H9 (cell line): Measurements from ENCODE around the gene MSL1. TPM values are rescaled to one million over a fixed set of nuclear protein-coding genes. Genes with fewer than 3 reads are reported as not detected.
A peak's percentile ranks its signal among the peaks of the same experiment; 100 is the strongest.

ENCODE experiments used
- DNase-seq: peaks from one replicate; pipeline ENCODE4 v3.0.0-alpha.2; 2017
- H2AFZ ChIP-seq: one replicate; pipeline ENCODE4 v1.6.1; 2013; ENCODE audit warnings: mild to moderate bottlenecking, low read length, control low read depth, moderate library complexity
- H2AK5ac ChIP-seq: 2 replicates; pipeline ENCODE4 v1.6.1; 2013; ENCODE audit warnings: low read length, control low read depth, mixed read lengths; ENCODE audit not compliant: insufficient read length
- H2BK120ac ChIP-seq: one replicate; pipeline ENCODE4 v1.6.1; 2013; ENCODE audit warnings: low read depth, mild to moderate bottlenecking, low read length, control low read depth, inconsistent platforms; ENCODE audit not compliant: poor library complexity, severe bottlenecking
- H2BK12ac ChIP-seq: 2 replicates; pipeline ENCODE4 v1.6.1; 2013; ENCODE audit warnings: low read length, control low read depth, mixed read lengths, low read depth; ENCODE audit not compliant: insufficient read length
- H2BK15ac ChIP-seq: 2 replicates; pipeline ENCODE4 v1.6.1; 2013; ENCODE audit warnings: low read depth, low read length, control low read depth
- H2BK20ac ChIP-seq: one replicate; pipeline ENCODE4 v1.6.1; 2013; ENCODE audit warnings: low read depth, mild to moderate bottlenecking, low read length, control low read depth, inconsistent platforms; ENCODE audit not compliant: poor library complexity, severe bottlenecking
- H2BK5ac ChIP-seq: 2 replicates; pipeline ENCODE4 v1.6.1; 2013; ENCODE audit warnings: low read length, control low read depth, mixed read lengths; ENCODE audit not compliant: insufficient read length
- H3K14ac ChIP-seq: 2 replicates; pipeline ENCODE4 v1.6.1; 2013; ENCODE audit warnings: low read length, control low read depth; ENCODE audit not compliant: insufficient read depth
- H3K18ac ChIP-seq: 2 replicates; pipeline ENCODE4 v1.6.1; 2013; ENCODE audit warnings: low read depth, mild to moderate bottlenecking, mixed read lengths, low read length, control low read depth; ENCODE audit not compliant: insufficient read length
- H3K23ac ChIP-seq: 2 replicates; pipeline ENCODE4 v1.6.1; 2013; ENCODE audit warnings: low read length, control low read depth, mixed read lengths, low read depth; ENCODE audit not compliant: insufficient read length
- H3K23me2 ChIP-seq: 2 replicates; pipeline ENCODE4 v1.6.1; 2013; ENCODE audit warnings: low read depth, mild to moderate bottlenecking, mixed read lengths, low read length, control low read depth; ENCODE audit not compliant: insufficient read length, poor library complexity, severe bottlenecking
- H3K27ac ChIP-seq: 2 replicates; pipeline ENCODE4 v1.5.1; 2013; ENCODE audit warnings: low read length, control low read depth, mixed read lengths, low read depth; ENCODE audit not compliant: insufficient read length
- H3K27me3 ChIP-seq: 2 replicates; pipeline ENCODE4 v1.6.1; 2013; ENCODE audit warnings: low read length, control low read depth, inconsistent platforms; ENCODE audit not compliant: insufficient read depth
- H3K4ac ChIP-seq: 2 replicates; pipeline ENCODE4 v1.6.1; 2013; ENCODE audit warnings: low read depth, mild to moderate bottlenecking, control low read depth, inconsistent platforms, low read length, moderate library complexity
- H3K4me1 ChIP-seq: 2 replicates; pipeline ENCODE4 v1.6.1; 2013; ENCODE audit warnings: low read length, control low read depth, inconsistent platforms; ENCODE audit not compliant: insufficient read depth
- H3K4me2 ChIP-seq: 2 replicates; pipeline ENCODE4 v1.6.1; 2013; ENCODE audit warnings: low read length, control low read depth, mixed read lengths; ENCODE audit not compliant: insufficient read length, insufficient read depth
- H3K56ac ChIP-seq: 2 replicates; pipeline ENCODE4 v1.6.1; 2013; ENCODE audit warnings: low read depth, mild to moderate bottlenecking, mixed read lengths, low read length, control low read depth; ENCODE audit not compliant: insufficient read length
- H3K79me1 ChIP-seq: 2 replicates; pipeline ENCODE4 v1.6.1; 2013; ENCODE audit warnings: low read depth, mild to moderate bottlenecking, moderate library complexity, low read length, control low read depth, inconsistent platforms; ENCODE audit not compliant: insufficient read depth, poor library complexity, severe bottlenecking
- H3K79me2 ChIP-seq: 2 replicates; pipeline ENCODE4 v1.6.1; 2013; ENCODE audit warnings: low read length, control low read depth, inconsistent platforms; ENCODE audit not compliant: insufficient read depth
- H3K9ac ChIP-seq: 2 replicates; pipeline ENCODE4 v1.6.1; 2013; ENCODE audit warnings: low read length, control low read depth, mixed read lengths; ENCODE audit not compliant: insufficient read length; ENCODE audit errors: extremely low read depth
- H3K9me3 ChIP-seq: one replicate; pipeline ENCODE4 v1.6.1; 2013; ENCODE audit warnings: low read depth, low read length, inconsistent platforms; ENCODE audit not compliant: control insufficient read depth
- H3T11ph ChIP-seq: one replicate; pipeline ENCODE4 v1.6.1; 2013; ENCODE audit warnings: mild to moderate bottlenecking, low read length, control low read depth, inconsistent platforms
- H4K20me1 ChIP-seq: one replicate; pipeline ENCODE4 v1.6.1; 2013; ENCODE audit not compliant: control insufficient read depth, insufficient read length, insufficient read depth
- H4K5ac ChIP-seq: 2 replicates; pipeline ENCODE4 v1.6.1; 2013; ENCODE audit warnings: low read depth, mild to moderate bottlenecking, mixed read lengths, low read length, control low read depth; ENCODE audit not compliant: insufficient read length
- H4K8ac ChIP-seq: replicated peaks from 2 replicates; pipeline ENCODE4 v1.6.1; 2013; ENCODE audit warnings: low read length, control low read depth, mixed read lengths, low read depth; ENCODE audit not compliant: insufficient read length
- H4K91ac ChIP-seq: 2 replicates; pipeline ENCODE4 v1.6.1; 2013; ENCODE audit warnings: low read depth, mild to moderate bottlenecking, moderate library complexity, mixed read lengths, low read length, control low read depth; ENCODE audit not compliant: insufficient read length
- H3K27ac Mint-ChIP-seq, 3 experiments: 2 replicates in 2 of 3; 3 replicates in 1 of 3; pipeline ENCODE4 v1.8.0; 2020 to 2021; ENCODE audit warnings: mixed read lengths in 3 of 3, mild to moderate bottlenecking in 1 of 3, moderate library complexity in 1 of 3
- H3K27me3 Mint-ChIP-seq: 2 replicates; pipeline ENCODE4 v1.8.0; 2021; ENCODE audit warnings: low read depth, mild to moderate bottlenecking, moderate library complexity, mixed read lengths
- H3K36me3 Mint-ChIP-seq, 3 experiments: 2 replicates in 2 of 3; 3 replicates in 1 of 3; pipeline ENCODE4 v1.8.0; 2020 to 2021; ENCODE audit warnings: low read depth in 3 of 3, mixed read lengths in 3 of 3; ENCODE audit not compliant: insufficient read depth in 1 of 3
- H3K4me1 Mint-ChIP-seq, 2 experiments: 2 replicates each; pipeline ENCODE4 v1.8.0; 2020; ENCODE audit warnings: mixed read lengths in 2 of 2
- H3K4me3 Mint-ChIP-seq, 2 experiments: 2 replicates in 1 of 2; 3 replicates in 1 of 2; pipeline ENCODE4 v1.8.0; 2020 to 2021; ENCODE audit warnings: mild to moderate bottlenecking in 2 of 2, mixed read lengths in 2 of 2, moderate library complexity in 1 of 2
- H3K9me3 Mint-ChIP-seq, 2 experiments: 2 replicates in 1 of 2; 3 replicates in 1 of 2; pipeline ENCODE4 v1.8.0; 2020; ENCODE audit warnings: mild to moderate bottlenecking in 2 of 2, mixed read lengths in 2 of 2, moderate library complexity in 1 of 2
- WGBS: extraction: QIAGEN DNeasy Blood & Tissue Kit; methylation state at CpG from one replicate; pipeline ENCODE4 v1.1.7; 2013; ENCODE audit warnings: missing lambda C conversion rate, low lambda C conversion rate, mixed read lengths; ENCODE audit not compliant: insufficient read length; ENCODE audit errors: extremely low coverage; 5-methylcytosine and 5-hydroxymethylcytosine counted together
- total RNA-seq: library from RNA; stranded (reverse); gene quantifications from 2 replicates; pipeline ENCODE4 v1.2.1, GENCODE V29; 2021
- TF ChIP-seq, protein P1 (sequence below): fragments of 200-600 bp; sonication (generic); conservative IDR thresholded peaks from 3 replicates; pipeline ENCODE4 v1.8.0; 2021; ENCODE audit warnings: antibody characterized with exemption, mild to moderate bottlenecking

MSL1 gene
- total RNA-seq, 1 experiment from 2014 or later = 105 TPM

DNA sequence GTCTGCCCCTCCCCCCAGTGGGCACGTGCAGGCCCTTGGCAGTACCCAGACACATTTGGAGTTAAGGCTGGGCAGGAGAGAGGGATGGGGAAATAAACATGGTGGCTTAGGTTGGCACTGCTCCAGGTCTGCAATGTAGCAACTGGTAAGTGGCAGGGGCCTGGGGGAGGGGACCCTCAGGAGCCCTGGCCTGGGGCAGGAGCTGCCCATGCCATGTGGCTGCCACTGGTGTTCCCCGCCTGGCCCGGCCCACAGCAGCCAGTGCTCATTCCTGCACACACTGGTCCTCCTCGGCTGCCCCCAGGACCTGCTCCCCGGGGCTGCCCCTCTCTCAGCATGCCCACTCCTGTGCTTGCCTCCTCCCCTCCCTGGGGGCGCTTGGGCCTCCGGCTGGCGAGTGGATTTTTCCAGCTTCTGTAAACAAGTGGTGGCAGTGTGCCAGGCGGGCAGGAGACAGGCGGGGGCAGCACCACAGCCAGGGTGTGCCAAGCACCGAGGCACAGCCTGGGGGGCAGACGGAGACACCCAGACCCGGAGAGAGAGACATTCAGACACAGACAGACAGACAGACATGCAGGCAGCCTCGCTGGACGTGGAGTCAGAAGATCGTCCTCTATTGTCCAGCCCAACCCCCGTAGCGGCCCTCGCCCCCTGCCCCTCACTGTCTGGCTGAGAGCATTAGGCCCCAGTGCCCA is 49.6 kb upstream of the MSL1 start:
- Histone ChIP-seq H2BK5ac (no peak overlapping the region), H3K79me1 (no peaks in the 10 kb centered on the region), H3K14ac (no peak overlapping the region; the same call in 1 of the 2 replicates), H3K23ac (no peak overlapping the region), H2BK20ac (no peak overlapping the region), H3K9me3 (no peaks in the 10 kb centered on the region), H4K8ac (no peak overlapping the region), H3K56ac (no peak overlapping the region), H2BK15ac (no peak overlapping the region), H3K4me2 (no peak overlapping the region), H3K18ac (no peak overlapping the region), H2AFZ (no peak overlapping the region), H3K27ac (no peak overlapping the region), H3K79me2 (no peaks in the 10 kb centered on the region), H2BK120ac (no peak overlapping the region), H3K27me3 (no peaks in the 10 kb centered on the region), H3K4me1 (peaks cover 24% of the 10 kb centered on the region), H3K23me2 (peaks cover 6% of the 10 kb centered on the region), H3T11ph (no peak overlapping the region), H4K91ac (no peak overlapping the region), H4K20me1 (peaks cover 3% of the 10 kb centered on the region), H4K5ac (no peak overlapping the region), H2BK12ac (no peak overlapping the region), H3K4ac (no peak overlapping the region), H3K9ac (no peak overlapping the region), H2AK5ac (no peak overlapping the region)
- DNase-seq = peak; percentile 28
- Mint-ChIP-seq H3K9me3 (no peaks in the 10 kb centered on the region), H3K4me3 (no peak overlapping the region), H3K36me3 (peaks cover 0 to 4% (median 3%) of the 10 kb centered on the region in 3 experiments; a peak in 3 of 7 replicates), H3K4me1 (peaks cover 60 to 81% of the 10 kb centered on the region in 2 experiments), H3K27ac (no peak overlapping the region), H3K27me3 (peaks cover 4% of the 10 kb centered on the region)
- TF ChIP-seq, protein P1, sequence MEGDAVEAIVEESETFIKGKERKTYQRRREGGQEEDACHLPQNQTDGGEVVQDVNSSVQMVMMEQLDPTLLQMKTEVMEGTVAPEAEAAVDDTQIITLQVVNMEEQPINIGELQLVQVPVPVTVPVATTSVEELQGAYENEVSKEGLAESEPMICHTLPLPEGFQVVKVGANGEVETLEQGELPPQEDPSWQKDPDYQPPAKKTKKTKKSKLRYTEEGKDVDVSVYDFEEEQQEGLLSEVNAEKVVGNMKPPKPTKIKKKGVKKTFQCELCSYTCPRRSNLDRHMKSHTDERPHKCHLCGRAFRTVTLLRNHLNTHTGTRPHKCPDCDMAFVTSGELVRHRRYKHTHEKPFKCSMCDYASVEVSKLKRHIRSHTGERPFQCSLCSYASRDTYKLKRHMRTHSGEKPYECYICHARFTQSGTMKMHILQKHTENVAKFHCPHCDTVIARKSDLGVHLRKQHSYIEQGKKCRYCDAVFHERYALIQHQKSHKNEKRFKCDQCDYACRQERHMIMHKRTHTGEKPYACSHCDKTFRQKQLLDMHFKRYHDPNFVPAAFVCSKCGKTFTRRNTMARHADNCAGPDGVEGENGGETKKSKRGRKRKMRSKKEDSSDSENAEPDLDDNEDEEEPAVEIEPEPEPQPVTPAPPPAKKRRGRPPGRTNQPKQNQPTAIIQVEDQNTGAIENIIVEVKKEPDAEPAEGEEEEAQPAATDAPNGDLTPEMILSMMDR = no peak
- WGBS = no CpG with 5 or more reads among the region's 19 CpGs
